T-helper 17 cell (primary cell): ENCODE data around the gene SCARB1. TPM values are rescaled to one million over a fixed set of nuclear protein-coding genes. Genes with fewer than 3 reads are reported as not detected.

ENCODE experiments used
- ATAC-seq: fragments of 150-1000 bp; cut with Tn5 transposase; 2 replicates; pipeline ENCODE4 v1.10.0; 2021; ENCODE audit warnings: mild to moderate bottlenecking, moderate library complexity
- DNase-seq, 3 donors: peaks; one replicate each; pipeline versions ENCODE4 v3.0.0 to v3.0.0-alpha.2; 2020 to 2021
- H3K9me3 ChIP-seq: one replicate; pipeline ENCODE4 v1.7.0; 2013; ENCODE audit warnings: low read length, mild to moderate bottlenecking; ENCODE audit not compliant: control insufficient read depth, poor library complexity, severe bottlenecking
- H3K27ac Mint-ChIP-seq: one replicate; pipeline ENCODE4 v1.8.0; 2022; ENCODE audit warnings: mild to moderate bottlenecking, moderate library complexity, mixed read lengths
- H3K27me3 Mint-ChIP-seq: one replicate; pipeline ENCODE4 v1.8.0; 2022; ENCODE audit warnings: mixed read lengths
- H3K36me3 Mint-ChIP-seq: one replicate; pipeline ENCODE4 v1.8.0; 2022; ENCODE audit warnings: low read depth, mixed read lengths
- H3K4me1 Mint-ChIP-seq: one replicate; pipeline ENCODE4 v1.8.0; 2022; ENCODE audit warnings: mild to moderate bottlenecking, mixed read lengths
- H3K4me3 Mint-ChIP-seq: one replicate; pipeline ENCODE4 v1.8.0; 2022; ENCODE audit warnings: mild to moderate bottlenecking, moderate library complexity, mixed read lengths
- total RNA-seq, 4 donors: library from RNA in 2 of 4; stranded (reverse) in 2 of 4; gene quantifications; one replicate each; pipeline ENCODE4 v1.2.3 and lab custom pipeline; 2022 to 2026

The SCARB1 gene
- total RNA-seq, 2 donors from 2014 or later: 1.3 to 1.7 TPM

- H3K4me3 Mint-ChIP-seq: peak overlapping the region; percentile 88
- peaks cover 12% of the 10 kb centered on the region for H3K4me1 Mint-ChIP-seq
- H3K27me3 Mint-ChIP-seq: peaks cover 10% of the 10 kb centered on the region
- no peaks in the 10 kb centered on the region for H3K9me3 ChIP-seq
- no peaks in the 10 kb centered on the region for H3K36me3 Mint-ChIP-seq
- DNase-seq: no peak
- H3K27ac Mint-ChIP-seq: peak overlapping the region; percentile 43
- ATAC-seq: no peak
Measured at GRCh38 chr12:124864326-124864752, 675 bp upstream of the SCARB1 start.

DNA sequence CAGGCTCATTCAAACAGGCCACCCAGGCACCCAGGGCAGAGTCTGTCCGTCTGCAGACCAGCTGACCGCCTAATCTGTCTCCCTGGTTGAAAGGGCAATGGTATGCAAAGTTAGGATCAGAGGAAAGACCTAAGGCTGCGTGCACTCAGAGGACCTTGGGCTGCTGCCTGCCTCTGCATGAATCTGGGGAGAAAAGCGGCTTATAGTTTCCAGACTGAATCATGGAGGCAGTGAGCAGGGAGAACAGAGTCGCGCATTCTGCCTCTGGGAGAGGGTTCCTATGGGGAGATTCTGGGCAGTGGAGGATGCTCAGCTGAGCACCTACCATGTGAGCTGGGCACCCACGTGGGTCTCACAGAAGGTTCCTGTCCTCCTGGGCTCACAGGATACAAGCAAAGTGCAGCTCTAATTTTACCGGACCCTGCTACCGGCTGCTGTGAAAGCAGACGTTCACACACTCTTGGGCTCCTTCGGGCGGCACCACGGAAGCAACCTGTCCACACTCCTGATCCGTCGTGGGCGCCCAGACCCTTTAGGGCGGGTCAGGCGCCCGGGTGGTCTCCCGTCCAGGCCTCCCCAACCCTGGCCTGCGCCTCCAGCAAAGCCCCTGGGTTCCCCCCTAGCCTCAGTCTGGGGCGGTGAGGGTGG lies 772 bp downstream of the SCARB1 start:
- DNase-seq: no peak
- H3K27ac Mint-ChIP-seq: no peak overlapping the region
- H3K27me3 Mint-ChIP-seq: no peaks in the 10 kb centered on the region

DNA sequence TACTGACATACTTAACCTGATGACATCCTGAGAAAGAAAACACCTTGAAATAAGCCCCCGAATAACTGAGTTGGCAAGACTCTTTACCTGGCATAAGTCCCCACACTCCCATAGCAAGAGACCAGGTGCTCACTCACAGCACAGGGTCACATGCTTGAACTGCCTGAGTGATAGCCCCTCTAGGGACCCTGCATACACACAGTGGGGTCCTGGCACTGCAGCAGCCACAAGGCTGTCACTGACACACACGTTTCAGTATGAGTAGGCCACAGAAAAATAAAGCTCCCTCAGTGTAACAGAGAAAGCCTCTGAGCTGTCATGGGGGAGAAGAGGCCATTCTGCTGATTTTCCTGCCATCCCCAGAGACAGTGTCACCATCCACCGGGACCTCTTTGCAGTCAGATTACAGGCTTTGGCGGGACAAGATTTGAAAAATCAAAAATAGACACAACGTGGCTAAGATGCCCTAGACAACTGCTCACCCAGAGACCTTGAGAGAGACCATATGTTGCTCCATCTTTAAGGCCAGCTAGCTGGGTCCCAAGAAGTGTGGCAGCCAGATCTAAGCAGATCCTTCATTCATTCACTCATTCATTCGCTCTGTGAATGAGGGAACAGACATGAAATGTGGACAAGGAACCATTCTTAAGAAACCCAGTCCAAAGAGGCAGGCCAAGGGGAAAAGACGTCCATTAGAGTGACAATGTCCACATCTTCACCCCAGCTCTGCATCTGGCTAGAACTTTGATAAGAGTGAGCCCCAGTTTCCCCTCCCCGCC lies 1.6 kb downstream of the SCARB1 start:
- peaks cover 10% of the 10 kb centered on the region for H3K4me1 Mint-ChIP-seq
- H3K27me3 Mint-ChIP-seq: no peaks in the 10 kb centered on the region
- H3K9me3 ChIP-seq: no peaks in the 10 kb centered on the region
- H3K27ac Mint-ChIP-seq: no peak overlapping the region
- H3K4me3 Mint-ChIP-seq: peak overlapping the region; percentile 84
- no peaks in the 10 kb centered on the region for H3K36me3 Mint-ChIP-seq
- no peak for DNase-seq
- ATAC-seq: no peak

More for the DNA sequence above, 772 bp downstream of the SCARB1 start:
- Mint-ChIP-seq H3K4me3 (peak overlapping the region; percentile 84), H3K36me3 (no peaks in the 10 kb centered on the region), H3K4me1 (peaks cover 10% of the 10 kb centered on the region)
- no peaks in the 10 kb centered on the region for H3K9me3 ChIP-seq
- peak; percentile 7 for ATAC-seq

GRCh38 chr12:124861492-124861891 lies 2.2 kb downstream of the SCARB1 start:
- no peaks in the 10 kb centered on the region for H3K36me3 Mint-ChIP-seq
- no peak for ATAC-seq
- H3K4me3 Mint-ChIP-seq: no peak overlapping the region
- no peak for DNase-seq
- no peaks in the 10 kb centered on the region for H3K9me3 ChIP-seq
- H3K27me3 Mint-ChIP-seq: no peaks in the 10 kb centered on the region
- H3K27ac Mint-ChIP-seq: no peak overlapping the region
- H3K4me1 Mint-ChIP-seq: peaks cover 10% of the 10 kb centered on the region

- H3K9me3 ChIP-seq: no peaks in the 10 kb centered on the region
- no peak for ATAC-seq
- Mint-ChIP-seq H3K27me3 (peaks cover 10% of the 10 kb centered on the region), H3K4me1 (peaks cover 18% of the 10 kb centered on the region), H3K27ac (no peak overlapping the region), H3K36me3 (peaks cover 6% of the 10 kb centered on the region), H3K4me3 (no peak overlapping the region)
- no peak for DNase-seq
Measured at GRCh38 chr12:124857921-124858461, 5.7 kb downstream of the SCARB1 start.

DNA sequence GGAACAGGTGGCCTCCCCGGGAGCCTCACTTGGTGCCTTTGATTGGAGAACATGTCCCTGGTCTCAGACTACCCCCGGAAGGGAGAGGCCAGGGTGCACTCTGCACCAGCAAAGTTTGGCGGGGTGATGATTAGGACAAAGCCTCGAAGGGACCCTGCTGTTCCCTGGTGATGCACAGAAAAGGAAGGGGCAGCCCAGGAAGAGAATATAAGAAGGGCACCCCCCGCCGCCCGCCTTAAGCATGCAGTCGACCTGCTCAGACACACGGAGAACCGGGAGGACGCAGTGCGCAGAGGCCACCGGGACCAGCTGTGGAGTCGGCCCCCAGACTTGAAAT lies 6.9 kb downstream of the SCARB1 start:
- ATAC-seq (no peak), DNase-seq (no peak)
- peaks cover 18% of the 10 kb centered on the region for H3K4me1 Mint-ChIP-seq
- no peak overlapping the region for H3K27ac Mint-ChIP-seq
- H3K27me3 Mint-ChIP-seq: peaks cover 10% of the 10 kb centered on the region
- no peaks in the 10 kb centered on the region for H3K9me3 ChIP-seq
- H3K36me3 Mint-ChIP-seq: peaks cover 6% of the 10 kb centered on the region
- H3K4me3 Mint-ChIP-seq: no peak overlapping the region

- ATAC-seq (no peak), DNase-seq (no peak)
- Mint-ChIP-seq H3K4me3 (no peak overlapping the region), H3K36me3 (peaks cover 6% of the 10 kb centered on the region), H3K27ac (peak overlapping the region; percentile 32), H3K27me3 (peaks cover 10% of the 10 kb centered on the region), H3K4me1 (peaks cover 18% of the 10 kb centered on the region)
- H3K9me3 ChIP-seq: no peaks in the 10 kb centered on the region
Measured at GRCh38 chr12:124856132-124856841, 7.4 kb downstream of the SCARB1 start.

GRCh38 chr12:124855275-124855957 lies 8.2 kb downstream of the SCARB1 start:
- peaks cover 6% of the 10 kb centered on the region for H3K36me3 Mint-ChIP-seq
- peaks cover 18% of the 10 kb centered on the region for H3K4me1 Mint-ChIP-seq
- H3K9me3 ChIP-seq: no peaks in the 10 kb centered on the region
- ATAC-seq (no peak), DNase-seq (no peak)
- peaks cover 10% of the 10 kb centered on the region for H3K27me3 Mint-ChIP-seq
- H3K4me3 Mint-ChIP-seq: no peak overlapping the region
- H3K27ac Mint-ChIP-seq: peak overlapping the region; percentile 32

DNA sequence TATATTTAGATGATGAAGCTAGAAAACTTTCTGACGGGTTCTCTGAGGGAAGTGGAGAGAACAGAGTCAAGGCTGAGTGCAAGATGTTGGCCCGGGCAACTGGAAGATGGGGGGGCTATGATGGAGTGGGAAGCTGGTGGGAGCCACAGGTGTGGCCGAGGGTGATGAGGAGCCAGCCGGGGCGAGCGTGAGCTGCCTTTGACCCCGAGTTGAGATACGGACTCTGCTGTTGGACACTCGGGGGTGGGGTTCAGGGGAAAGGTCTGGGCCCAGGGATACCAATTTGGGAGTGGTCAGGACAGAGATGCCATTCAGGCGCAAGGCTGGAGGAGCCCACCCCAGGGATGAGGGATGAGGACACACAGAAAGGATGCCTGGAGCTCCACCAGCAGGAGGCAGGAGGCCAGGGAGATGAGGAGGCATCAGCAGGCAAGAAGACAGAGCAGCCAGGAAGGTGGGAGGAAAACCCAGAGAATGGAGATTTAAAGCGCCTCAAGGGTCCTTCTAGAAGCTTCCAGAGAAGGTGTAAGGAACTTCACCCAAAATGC lies 9.0 kb downstream of the SCARB1 start:
- Mint-ChIP-seq H3K27me3 (peaks cover 10% of the 10 kb centered on the region), H3K4me3 (no peak overlapping the region), H3K4me1 (peaks cover 18% of the 10 kb centered on the region), H3K36me3 (peaks cover 6% of the 10 kb centered on the region), H3K27ac (no peak overlapping the region)
- DNase-seq (no peak), ATAC-seq (no peak)
- no peaks in the 10 kb centered on the region for H3K9me3 ChIP-seq

GRCh38 chr12:124853781-124854636 lies 9.7 kb downstream of the SCARB1 start:
- Mint-ChIP-seq H3K36me3 (peaks cover 6% of the 10 kb centered on the region), H3K4me3 (no peak overlapping the region)
- no peak for DNase-seq

DNA sequence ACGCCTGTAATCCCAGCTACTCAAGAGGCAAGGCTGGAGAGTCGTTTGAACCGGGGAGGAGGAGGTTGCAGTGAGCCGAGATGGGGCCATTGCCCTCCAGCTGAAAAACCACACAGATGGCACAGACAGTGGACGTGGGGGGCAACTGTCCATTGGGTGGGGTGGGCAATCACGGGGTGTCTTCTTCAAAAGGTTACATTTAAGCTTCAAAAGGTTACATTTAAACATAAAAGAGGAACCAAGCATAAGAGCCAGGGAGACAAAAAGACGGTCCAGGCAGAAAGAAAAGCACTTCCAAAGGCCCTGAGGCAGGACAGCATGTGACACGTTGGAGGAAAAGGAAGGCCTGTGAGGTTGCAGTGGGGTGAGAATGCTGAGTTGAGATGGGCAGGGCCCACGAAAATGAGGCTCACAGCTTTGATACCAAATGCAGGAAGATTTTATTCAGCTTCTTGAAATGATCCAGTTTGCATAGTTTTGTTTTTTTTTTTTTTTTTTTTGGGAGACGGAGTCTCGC lies 10.7 kb downstream of the SCARB1 start:
- Mint-ChIP-seq H3K36me3 (peaks cover 6% of the 10 kb centered on the region), H3K4me3 (no peak overlapping the region), H3K27me3 (peaks cover 10% of the 10 kb centered on the region), H3K27ac (no peak overlapping the region), H3K4me1 (peaks cover 18% of the 10 kb centered on the region)
- DNase-seq (no peak), ATAC-seq (no peak)
- no peaks in the 10 kb centered on the region for H3K9me3 ChIP-seq

More at GRCh38 chr12:124853781-124854636, 9.7 kb downstream of the SCARB1 start:
- H3K9me3 ChIP-seq: no peaks in the 10 kb centered on the region
- Mint-ChIP-seq H3K27me3 (peaks cover 10% of the 10 kb centered on the region), H3K4me1 (peaks cover 18% of the 10 kb centered on the region), H3K27ac (peak overlapping the region; percentile 57)
- ATAC-seq: no peak
